Fibroblast of mammary gland (primary cell): ENCODE data around the gene TMED6.

Experiments used
- DNase-seq: peaks from one replicate; pipeline ENCODE4 v3.0.0-alpha.2; 2010; ENCODE audit warnings: low read depth
- H3K4me3 ChIP-seq: 2 replicates; pipeline ENCODE4 v1.5.1; 2011; ENCODE audit warnings: low read depth, mild to moderate bottlenecking, low read length, moderate library complexity; ENCODE audit not compliant: control insufficient read depth
- TF ChIP-seq, protein P1 (sequence below): conservative IDR thresholded peaks from 2 replicates; pipeline ENCODE4 v1.5.1; 2011; ENCODE audit warnings: low read depth, low read length, inconsistent platforms; ENCODE audit not compliant: control insufficient read depth, insufficient read depth

TMED6 gene

DNA sequence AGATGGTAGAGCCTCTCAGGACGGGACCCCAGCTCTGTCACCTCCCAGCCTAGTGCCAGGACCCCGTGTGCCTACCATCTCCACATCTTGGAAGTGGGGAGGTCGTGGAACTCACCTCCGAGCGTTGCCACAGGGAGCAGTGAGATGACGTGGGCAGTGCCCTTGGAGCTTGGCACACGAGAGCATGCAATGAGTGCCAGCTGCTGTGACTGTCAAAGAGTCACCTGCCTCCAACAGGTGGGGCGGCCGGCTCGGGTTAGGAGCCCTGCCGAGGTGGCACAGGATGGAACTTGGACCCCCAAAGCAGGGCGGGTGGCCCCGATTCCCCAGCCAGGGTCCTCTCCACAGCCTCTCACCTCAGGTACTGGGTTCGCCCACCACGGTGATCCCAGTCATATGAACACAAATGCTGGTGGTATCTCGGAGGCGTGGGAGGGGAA is 35.0 kb downstream of the TMED6 start:
- no peak for DNase-seq
- TF ChIP-seq, protein P1, sequence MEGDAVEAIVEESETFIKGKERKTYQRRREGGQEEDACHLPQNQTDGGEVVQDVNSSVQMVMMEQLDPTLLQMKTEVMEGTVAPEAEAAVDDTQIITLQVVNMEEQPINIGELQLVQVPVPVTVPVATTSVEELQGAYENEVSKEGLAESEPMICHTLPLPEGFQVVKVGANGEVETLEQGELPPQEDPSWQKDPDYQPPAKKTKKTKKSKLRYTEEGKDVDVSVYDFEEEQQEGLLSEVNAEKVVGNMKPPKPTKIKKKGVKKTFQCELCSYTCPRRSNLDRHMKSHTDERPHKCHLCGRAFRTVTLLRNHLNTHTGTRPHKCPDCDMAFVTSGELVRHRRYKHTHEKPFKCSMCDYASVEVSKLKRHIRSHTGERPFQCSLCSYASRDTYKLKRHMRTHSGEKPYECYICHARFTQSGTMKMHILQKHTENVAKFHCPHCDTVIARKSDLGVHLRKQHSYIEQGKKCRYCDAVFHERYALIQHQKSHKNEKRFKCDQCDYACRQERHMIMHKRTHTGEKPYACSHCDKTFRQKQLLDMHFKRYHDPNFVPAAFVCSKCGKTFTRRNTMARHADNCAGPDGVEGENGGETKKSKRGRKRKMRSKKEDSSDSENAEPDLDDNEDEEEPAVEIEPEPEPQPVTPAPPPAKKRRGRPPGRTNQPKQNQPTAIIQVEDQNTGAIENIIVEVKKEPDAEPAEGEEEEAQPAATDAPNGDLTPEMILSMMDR, result no peak
- H3K4me3 ChIP-seq, result no peak overlapping the region

DNA sequence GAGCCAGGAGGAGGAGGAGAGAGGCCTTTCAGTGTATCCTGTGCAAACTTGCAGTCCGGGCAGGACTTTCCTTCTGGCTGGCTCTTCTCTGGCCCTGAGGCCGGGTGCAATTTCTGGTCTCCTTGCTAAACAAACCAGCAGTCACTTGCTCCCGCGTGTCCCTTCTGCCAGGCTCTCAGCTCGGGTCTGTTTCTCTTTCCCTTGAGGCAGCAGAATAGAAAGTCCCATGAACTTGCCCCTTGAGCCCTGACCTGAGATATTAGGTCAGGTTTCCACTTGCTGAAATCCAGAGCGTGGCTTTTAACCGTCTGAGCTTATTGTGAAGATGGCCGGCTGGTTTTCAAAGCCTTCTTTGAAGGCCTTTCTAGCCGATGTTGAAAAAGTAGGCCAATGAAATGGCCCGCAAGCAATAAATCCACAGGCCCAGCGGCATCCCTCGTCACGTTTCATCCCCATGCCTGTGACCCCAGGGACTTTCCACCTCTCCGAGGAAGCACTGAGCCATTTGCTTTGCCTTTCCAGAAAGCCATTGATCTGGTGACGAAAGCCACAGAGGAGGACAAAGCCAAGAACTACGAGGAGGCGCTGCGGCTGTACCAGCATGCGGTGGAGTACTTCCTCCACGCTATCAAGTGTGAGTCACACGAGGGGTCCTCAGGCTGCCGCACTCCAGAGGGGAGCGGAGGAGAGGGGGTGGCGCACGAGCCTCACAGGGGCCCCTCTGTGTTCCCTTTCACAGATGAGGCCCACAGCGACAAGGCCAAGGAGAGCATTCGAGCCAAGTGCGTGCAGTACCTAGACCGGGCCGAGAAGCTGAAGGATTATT is 35.9 kb downstream of the TMED6 start:
- DNase-seq, result no peak

DNA sequence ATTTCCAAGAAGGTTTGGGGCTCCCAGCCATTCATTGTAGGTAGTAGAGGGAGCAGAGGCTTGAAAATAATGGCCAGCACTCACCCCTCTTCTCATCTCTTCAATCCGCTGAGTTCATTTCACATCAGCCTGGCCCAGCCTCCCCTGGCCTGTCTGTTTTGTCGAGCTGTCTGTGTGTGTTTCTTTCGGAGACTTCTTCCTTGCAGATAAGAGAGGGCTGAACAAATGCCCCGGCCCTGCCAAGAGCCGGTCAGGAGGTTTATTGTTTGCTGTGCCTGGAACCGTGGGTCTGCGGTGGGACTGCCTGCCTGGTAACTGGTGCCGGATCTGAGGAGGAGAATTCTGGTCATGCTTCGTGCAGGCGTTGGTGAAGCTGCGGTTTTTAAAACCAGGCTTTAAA is 37.1 kb downstream of the TMED6 start:
- H3K4me3 ChIP-seq, result no peak overlapping the region
- TF ChIP-seq, protein P1, result no peak
- no peak for DNase-seq

More for the DNA sequence above, 35.9 kb downstream of the TMED6 start:
- H3K4me3 ChIP-seq, result no peak overlapping the region
- TF ChIP-seq, protein P1, result no peak

DNA sequence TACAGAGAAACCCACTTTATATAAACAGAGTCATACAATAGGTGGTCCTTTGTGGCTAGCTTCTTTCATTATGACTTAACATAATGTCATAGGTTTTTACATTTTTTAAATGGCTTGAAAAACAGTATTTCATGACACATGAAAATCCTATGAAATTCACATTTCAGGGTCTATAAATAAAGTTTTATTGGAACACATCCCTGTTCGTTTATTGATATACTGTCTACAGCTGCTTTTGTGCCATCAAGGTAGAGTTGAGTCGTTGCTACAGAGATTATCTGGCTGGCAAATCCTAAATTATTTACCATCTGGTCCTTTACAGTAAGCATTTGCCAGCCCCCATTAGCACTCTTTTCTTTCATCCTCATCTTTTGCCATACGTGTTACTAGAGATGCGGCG is 38.1 kb downstream of the TMED6 start:
- no peak for DNase-seq
- H3K4me3 ChIP-seq, result no peak overlapping the region
- TF ChIP-seq, protein P1, result no peak

DNA sequence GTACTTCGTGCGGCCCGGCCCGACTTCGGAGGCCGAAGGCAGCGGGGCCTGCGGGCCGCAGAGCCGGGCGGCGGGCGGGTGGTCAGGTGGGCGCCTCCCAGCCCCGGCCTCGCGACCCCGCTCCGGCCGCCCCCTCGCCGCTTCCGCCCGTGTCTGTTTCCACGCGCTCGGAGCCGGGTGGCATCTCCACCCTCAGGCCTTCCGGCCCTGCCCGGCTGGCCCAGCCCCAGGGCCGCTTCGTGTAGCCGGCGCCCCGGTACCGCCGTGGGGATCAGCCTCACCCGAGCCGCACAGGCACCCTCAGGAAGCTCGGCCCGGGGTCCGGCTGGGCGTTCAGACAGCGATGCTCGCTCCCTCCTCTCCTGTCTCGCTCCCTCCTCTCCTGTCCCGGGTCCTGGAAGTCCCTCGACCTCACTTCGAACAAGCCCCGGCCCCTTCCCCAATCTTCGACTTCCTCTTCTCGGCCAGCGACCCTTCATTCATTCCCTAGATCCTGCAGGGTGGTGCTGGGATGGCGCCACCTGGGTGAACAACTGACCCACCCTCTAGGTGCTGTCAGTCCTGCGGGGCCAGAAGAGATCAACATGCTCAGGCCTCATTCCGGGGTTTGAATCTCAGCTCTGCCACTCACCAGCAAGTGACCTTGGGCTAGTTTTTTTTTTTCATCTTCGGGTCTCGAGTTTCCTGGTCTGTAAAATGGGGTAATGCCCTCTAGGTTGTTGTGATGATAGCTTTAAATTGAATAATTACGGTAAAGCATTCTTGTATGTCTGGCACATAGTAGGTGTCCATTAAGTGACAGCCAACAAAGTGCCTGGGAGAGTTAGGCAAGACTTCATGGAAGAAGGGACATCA is 39.8 kb downstream of the TMED6 start:
- peak overlapping the region; percentile 88 for H3K4me3 ChIP-seq
- no peak for DNase-seq
- TF ChIP-seq, protein P1, result peak; percentile 0

DNA sequence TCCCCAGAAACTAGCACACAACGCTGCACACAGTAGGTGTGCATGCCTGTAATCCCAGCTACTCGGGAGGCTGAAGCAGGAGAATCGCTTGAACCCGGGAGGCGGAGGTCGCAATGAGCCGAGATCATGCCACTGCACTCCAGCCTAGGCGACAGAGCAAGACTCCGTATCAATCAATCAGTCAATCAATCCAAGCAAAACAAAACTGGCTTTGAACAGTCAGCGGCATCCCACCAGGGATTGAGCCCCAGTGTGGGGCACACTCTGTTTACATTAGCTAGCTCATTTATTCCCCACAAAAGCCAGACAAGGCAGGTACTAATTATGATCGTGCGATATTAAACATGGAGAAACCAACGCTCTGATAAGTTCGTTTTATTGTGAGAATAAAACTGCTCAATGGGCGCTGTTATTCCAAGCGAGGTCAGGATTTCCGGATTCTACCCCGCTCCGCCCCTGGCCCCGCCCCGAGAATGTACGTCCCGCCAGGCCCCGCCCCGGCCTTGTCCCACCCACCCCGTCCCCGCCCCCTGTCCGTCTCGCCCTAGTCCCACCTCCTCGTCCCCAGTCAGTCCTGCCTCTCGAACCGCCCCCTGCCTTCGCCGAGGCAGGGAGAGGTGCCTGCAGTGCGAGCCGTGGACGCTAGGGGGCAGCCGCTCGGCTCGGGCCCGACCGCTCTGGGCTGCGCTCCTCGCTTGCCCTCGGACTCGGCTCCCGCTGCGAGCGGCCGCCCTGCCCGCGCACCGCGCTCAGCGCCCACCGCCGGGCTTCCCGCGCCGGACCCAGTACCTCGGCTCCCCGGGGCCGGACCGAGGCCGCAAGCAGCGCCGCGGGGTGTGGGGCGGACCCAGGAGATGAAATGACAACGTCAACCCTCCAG is 40.7 kb downstream of the TMED6 start, which contains the start of gene VPS4A:
Gene VPS4A, plus strand, starts transcription at position 698 of the 880 bp plus-strand sequence. Its CDS starts 162 bp downstream, at position 860.
- peak; percentile 94 for DNase-seq
- H3K4me3 ChIP-seq, result peak within 1 kb of the TSS; percentile 88
- TF ChIP-seq, protein P1, result peak; percentile 56
